GM13976 (cell line): ENCODE results near the gene ERMARD.

Experiments used
- DNase-seq: peaks from one replicate; pipeline ENCODE4 v3.0.0; 2012; ENCODE audit warnings: low spot score
- CTCF ChIP-seq: IDR thresholded peaks from 2 replicates; pipeline ENCODE4 v1.5.1; 2012; ENCODE audit warnings: borderline replicate concordance, mild to moderate bottlenecking; ENCODE audit not compliant: insufficient read depth; ENCODE audit errors: extremely low read depth, missing control alignments, control extremely low read depth
- in situ Hi-C: fragments of 300-500 bp; cut with MboI; formaldehyde crosslinking; loops from one replicate; pipeline ENCODE4 v1.12.0; 2022; ENCODE audit warnings: low sequenced_read_pairs, mixed read lengths, inconsistent platforms; ENCODE audit not compliant: unreplicated experiment

The ERMARD gene

GRCh38 chr6:169714178-169714577 is 37.2 kb upstream of the ERMARD start:
- no peak for TF ChIP-seq CTCF
- DNase-seq = no peak
- in situ Hi-C loops = no loop called here

DNA sequence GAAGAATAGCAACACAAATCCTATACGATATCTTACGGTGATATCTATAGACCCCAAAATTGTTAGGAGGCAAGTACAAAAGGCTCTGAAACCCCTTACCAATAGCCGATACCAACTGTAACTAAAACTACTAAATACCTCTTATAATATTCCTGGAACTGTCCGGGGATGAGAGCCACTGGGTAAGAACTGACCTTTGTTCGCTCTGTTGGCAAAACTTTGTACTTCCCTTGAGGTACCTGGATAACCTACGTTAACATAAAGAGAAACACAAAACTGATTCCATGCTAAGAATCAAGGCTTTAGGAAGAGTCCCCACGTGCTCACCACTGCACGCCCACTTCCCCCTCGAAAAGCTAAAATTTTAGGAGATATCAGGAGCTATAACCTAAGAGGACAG is 36.8 kb upstream of the ERMARD start:
- in situ Hi-C loops = no loop called here
- DNase-seq = no peak
- TF ChIP-seq CTCF = no peak

DNA sequence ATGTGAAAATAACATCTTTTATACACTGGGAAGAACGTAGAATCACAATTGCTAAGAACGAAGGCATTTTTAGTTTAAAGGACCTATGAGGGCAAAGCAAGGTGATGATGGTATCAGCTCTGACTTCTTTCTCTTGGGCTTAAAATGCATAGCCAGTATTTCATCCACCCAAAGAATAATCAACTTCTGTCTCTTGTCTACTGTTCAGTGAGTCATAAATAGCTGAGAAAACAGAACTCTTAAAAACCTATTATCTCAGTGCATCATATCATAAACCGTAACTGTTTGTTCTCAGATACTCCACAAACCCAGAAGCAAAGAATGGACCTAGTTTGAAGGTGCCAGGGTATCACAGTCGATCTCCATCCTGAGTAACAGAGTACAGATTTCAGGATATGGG is 32.3 kb upstream of the ERMARD start:
- no peak for DNase-seq
- in situ Hi-C loops = no loop called here
- TF ChIP-seq CTCF = no peak

GRCh38 chr6:169720207-169720855 is 31.1 kb upstream of the ERMARD start:
- no peak for TF ChIP-seq CTCF
- in situ Hi-C loops = no loop called here
- DNase-seq = no peak

DNA sequence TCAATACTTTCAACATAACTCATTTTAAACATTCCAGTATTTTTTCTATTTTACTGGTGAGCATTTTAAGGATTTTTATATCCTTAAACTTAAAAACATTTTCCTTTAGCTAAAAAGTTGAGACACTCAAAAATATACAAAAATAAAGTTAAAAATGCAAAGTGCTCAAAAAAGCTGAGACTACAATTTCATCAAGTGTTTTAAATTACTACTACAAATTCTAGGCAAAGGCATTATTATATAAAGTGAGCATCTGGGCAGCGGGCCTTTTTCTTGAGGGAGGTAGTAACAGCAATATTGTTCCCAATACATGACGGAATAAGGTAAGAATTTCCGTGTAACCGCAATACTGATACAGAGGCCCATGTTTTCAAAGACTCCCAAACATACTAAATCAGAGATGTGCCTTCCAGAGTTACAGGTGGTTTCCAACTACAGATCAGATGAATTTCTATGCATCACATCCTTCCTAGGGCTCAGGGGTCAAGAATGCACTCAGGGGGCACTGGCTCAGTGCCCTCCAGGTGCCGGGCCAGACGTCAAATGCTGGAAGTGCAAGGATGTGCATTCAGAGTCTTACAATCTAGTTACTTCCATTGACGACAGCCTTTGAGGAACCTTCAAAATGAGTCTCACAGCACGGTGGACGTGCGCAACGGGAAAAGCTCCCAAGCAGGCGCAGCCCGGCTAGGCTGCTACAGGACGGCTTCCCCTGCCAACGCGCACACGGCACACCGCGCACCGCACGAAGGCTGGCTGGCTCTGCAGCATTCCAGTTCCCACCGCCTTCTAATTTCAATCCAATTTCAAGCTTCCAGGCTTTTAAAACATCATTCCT is 28.8 kb upstream of the ERMARD start:
- in situ Hi-C loops = no loop called here
- no peak for TF ChIP-seq CTCF
- DNase-seq = peak; percentile 21

GRCh38 chr6:169723200-169723909 is 28.1 kb upstream of the ERMARD start:
- in situ Hi-C loops = no loop called here
- peak; percentile 78 for DNase-seq
- no peak for TF ChIP-seq CTCF
